NCI-H187 (cell line): Measurements from ENCODE around the gene SCAPER.

Experiments used
- DNase-seq, 2 experiments: peaks; one replicate each; lab custom pipeline; 2025; lab: John Stamatoyannopoulos, UW

Gene SCAPER

DNA sequence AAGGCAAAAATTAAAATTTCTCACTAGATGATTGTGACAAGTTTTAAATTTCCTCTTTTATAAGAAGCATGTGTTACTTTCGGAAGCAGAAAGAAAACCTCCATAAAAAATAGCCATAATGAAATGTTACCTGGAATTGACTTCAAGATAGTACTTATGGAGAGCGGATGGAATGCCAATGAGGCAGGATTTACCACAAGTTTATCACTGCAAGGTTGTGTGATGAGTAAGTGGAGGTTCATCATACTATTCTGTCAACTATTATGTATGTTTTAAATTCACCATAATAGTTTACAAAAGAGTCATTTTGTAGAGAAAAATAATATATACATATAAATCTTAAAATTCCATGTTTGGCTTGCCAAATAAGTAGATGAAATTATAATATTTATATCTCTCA lies 230.3 kb downstream of the SCAPER start:
- no peak for DNase-seq

DNA sequence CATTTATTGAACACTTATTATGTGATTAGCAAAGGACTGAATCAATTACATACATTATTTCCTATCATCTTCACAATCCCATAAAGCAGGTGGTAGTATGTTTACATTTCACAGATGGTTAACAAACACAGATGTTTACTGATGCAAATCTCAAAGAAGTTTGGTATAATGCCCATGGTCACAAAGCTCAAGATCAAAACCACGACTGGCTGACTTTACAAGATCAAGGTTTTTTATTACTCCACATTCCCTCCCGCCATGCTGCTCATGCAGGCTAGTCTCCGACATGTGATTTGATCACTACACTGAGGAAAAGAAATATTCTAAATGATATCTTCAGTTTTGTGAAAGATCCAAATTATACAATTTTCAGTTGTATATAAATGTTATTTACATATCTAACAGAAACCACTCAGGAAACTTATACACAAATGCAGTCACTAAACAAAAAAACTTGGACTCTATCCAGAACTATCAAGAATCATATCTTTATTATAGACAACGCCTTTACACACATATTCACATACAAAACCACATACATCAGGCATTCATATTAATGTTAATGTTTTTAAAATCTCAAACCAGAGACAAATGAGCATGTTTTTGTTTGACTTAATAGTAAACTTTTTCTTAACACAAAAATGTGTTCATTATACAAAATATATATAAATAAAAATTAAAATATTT lies 235.5 kb downstream of the SCAPER start:
- DNase-seq: no peak

DNA sequence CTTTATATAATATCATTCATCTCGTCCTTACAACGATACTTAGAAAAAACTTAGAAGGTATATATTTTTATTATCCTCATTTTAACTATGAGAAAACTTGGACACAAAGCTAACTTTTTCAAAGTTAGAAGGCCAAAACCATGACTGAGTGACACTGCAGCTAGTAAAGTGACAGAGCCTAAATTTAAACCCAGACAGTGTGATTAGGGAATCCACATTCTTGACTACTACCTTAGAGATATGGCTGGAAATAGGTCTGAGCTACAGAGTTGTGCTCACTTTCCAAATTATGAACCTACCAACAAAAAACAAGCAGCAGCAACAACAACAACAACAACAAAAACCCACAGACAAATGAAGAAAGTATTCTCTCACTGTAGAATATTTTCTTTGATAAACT lies 236.2 kb downstream of the SCAPER start:
- DNase-seq: no peak

DNA sequence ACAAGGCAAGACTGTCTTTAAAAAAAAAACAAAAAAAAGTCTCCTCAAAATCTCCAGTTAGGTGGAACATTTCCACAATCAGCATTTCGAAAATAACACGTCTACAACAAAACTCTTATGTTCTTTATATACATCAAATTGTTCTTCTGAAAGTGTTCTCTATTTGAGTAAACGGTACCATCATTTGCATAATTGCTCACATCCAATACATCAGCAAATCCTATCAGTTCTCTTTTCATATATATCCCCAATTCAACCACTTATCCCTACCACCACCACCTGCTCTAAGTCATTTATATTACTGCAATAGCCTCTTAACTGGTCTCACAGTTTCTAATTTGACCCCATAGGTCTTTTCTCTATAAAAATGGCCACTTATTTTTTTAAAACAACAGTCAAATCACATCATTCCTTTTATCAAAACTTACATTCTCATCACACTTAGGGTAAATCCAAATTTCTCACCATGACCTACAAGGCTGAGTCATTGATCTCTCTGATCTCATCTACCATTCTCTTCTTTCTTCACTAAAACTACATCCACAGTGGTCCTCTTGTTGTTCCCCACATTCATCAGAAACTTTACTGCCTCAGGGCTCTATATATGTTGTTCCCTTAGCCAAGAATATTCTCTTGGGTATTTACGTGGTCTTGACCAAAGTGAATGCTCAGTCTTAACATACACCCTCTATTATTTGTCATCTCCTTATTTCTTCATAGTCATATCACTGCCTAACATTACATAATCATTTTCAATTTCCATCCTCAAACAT lies 237.0 kb downstream of the SCAPER start:
- no peak for DNase-seq

DNA sequence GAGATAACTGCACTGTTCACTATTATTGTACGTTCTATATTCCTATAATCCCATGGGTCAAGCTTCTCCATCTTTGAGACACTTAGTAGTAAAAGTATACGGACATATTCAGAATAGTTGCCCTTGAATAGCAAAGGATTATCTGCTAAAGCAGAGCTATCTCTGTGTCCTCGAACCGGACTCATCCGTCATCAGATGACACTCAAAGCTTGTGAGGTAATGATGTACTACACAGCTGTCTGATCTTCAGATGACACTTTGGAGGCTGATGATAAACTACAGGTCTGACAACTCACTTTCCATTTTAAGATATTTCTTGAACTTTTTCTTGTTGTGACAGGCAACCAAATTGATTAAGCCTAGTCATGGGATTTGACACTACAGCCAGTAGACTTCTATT lies 240.2 kb downstream of the SCAPER start:
- no peak for DNase-seq

DNA sequence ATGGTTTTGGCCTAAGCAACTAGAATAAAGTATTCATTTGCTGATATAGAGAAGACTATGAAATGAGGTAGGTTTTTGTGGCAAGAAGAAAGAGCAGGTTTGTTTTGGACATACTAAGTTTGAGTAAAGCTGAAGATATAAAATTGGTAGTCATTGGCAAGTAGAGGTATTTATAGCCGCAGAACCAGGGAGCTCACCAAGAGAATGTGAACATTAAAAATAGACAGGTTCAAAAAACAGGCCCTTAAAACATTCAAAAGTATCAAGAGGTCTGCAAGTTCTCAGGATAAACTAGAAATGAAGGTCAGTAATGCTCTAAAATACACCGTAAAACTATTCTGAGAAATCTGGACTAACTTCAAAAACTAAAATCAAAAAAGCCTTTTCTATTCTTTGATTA lies 240.7 kb downstream of the SCAPER start:
- no peak for DNase-seq

DNA sequence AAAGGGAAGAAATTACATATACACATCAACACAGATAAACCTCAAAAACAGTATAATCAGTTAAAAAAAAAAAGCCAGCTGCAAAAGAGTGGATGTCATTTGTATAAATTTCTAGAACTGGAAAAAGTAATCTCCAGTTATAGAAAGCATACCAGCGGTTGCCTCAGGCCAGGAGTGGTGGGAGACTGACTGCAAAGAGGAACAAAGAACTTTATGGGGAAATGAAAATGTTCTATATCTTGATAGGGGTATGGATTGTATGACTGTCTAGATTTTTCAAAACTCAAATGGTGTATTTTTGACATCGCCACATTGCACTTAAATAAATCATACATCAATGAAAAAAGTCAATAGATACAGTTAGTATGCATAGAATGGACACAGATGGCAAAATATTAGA lies 241.6 kb downstream of the SCAPER start:
- DNase-seq: no peak

DNA sequence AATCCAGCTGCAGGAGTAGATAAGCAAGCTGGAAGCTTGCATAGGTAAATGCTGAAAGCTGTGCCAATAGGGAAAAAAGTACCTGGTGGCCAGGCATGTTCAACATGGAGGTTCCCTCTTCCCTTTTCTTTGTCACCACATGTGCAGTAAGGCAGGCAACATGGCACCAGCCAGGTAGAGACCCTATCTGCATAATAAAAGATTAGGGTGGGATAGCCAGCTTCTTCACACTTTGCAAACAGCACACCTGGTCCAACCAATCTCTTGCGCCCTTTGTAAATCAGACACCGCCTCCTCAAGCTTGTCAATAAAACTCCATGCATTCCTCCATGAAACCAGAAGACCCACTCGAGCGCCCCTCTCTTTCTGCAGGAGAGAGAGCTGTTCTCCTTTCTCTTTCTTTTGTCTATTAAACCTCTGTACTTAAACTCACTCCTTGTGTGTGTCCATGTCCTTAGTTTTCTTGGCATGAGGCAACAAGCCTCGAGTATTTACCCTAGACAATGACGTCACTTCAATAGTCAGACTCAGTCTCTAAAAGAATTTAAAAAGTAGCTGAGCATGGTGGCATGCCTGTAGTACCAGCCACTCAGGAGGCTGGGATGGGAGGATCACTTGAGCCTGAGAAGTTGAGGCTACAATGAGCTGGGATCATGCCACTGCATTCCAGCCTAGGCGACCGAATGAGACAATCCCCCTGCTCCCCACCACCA lies 256.3 kb downstream of the SCAPER start:
- no peak for DNase-seq

DNA sequence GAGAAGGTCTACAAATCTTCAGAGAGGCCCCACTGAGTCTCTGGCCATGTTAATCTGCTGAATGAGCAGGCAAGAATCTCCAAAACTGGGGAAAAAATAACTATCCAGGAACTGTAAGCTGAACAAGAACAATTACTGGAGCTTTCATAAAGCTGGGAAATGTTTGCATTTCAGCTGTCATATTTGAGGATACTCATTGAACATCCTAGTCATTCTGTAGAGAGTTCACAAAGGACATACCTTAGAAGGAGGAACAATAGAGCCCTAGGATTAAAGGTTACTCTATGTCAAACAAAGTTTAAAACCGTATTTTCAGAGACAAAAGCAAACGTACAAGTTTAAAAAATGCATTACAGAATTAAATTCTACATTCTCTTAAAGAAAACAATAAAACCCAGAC lies 257.5 kb downstream of the SCAPER start:
- no peak for DNase-seq

DNA sequence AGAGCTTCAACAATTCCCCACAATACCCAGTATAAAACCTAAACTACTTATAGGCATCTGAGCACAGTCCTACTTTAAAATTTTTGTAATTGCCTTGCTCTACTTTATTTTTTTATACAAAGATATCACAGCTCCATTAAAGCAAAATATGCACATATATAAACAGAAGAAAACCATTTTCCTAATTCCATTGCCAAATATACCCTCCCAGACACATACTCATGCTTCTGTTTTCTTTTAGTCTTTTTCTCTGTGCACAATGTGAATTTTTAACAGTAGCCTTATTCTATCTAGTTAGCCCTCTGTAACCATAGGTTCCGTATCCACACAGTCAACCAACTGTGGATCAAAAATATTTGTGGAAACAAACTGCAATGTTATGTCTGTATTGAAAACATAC lies 260.5 kb downstream of the SCAPER start:
- DNase-seq: no peak

DNA sequence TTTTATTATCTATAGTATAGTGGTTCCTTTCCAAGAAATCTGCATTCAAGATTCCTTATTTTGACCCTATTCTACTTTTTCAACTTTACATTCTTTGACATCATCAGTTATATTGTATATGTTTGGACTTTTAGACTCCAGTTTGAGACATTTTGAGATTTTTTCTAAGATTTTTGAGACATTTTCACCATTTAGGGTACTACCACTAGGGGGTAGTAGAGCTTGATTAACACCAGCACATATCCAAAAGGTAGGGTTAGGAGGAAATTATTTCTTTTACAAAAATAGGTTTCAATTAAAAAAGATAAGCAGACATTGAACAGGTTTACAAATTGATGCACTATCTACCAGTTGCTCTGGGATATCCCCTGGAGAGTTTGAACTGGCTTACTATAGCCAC lies 262.5 kb downstream of the SCAPER start:
- DNase-seq: no peak

DNA sequence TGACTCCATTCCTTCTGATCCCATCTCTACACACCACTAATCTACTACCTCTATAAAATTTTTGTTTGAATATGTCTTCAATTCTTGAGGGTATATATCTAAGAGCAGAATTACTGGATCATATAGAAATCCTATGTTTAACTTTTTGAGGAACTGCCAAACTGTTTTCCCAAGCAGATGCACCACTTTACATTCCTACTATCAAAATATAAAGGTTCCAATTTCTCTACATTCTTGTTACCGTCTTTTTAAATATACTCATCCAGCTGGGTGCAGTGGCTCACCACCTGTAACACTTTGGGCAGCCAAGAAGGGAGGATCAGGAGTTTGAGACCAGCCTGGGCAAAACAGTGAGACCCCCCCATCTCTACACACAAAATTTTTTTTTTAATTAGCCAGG lies 268.0 kb downstream of the SCAPER start:
- DNase-seq: no peak

DNA sequence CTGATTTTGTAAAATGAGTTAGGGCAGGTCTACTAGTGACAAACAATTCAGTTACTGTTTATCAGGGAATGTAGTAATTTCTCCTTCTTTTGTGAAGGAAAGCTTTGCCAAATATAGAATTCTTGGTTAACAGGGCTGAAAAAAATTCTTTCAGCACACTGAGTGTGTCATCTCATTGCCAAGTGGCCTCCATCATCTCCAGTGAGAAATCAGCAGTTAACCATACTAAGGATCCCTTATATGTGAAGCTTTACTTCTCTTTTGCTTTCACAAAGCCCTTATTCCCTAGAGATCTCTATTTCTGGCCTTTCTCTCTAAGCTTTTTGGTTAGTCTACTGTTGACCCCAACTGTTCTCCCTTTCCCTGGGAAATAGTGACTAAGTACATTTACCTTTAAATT lies 269.1 kb downstream of the SCAPER start:
- DNase-seq: no peak

DNA sequence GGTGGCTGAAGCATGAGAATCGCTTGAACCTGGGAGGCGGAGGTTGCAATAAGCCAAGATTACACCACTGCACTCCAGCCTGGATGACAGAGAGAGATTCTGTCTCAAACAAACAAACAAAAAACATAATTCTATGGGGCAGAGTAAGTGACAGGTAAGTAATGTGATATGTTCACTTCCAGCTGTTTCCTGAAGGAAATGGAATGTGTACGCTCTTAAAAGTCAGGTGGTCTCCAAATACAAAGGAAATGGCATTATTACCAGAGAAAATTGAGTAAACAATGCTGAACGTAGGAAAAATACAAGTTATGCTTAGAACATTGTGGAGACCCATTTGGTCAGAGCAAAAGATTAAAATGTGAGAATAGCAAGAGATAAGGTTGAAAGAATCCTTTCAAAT lies 278.5 kb downstream of the SCAPER start:
- DNase-seq: no peak

DNA sequence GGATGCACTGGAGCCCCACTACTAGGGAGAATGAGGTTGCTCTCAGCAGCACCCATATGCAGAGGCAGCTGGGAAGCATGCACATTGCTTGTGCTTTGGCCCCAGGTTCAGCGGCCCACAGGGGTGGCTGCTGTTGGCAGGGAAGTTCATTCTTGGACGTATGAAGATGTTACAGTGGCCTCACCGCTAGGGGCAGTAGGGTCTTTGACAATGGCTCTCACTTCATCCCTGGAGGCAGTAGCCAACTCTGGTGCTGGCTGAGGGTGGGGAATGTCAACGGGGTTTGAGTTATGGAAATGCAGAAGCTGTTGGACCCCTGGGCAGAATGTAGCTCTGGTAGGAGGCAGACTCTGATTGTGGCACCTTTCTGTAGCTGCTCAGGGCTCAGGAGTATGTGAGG lies 279.9 kb downstream of the SCAPER start:
- no peak for DNase-seq

DNA sequence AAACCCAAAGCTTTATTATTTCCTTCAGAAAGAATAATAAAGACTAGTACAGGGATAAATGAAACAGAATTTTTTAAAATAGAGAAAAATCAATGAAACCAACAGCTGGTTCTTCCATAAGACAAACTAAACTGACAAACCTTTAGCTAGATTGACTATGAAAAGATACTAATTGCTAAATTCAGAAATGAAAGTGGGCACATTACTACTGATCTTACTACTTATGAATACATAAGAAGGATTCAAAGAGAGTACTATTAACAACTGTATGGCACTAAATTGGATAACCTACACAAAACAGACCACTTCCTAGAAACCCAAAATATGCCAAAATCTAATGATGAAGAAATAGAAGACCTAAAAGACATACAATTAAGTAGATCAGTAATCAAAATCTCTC lies 290.4 kb downstream of the SCAPER start:
- DNase-seq: no peak

DNA sequence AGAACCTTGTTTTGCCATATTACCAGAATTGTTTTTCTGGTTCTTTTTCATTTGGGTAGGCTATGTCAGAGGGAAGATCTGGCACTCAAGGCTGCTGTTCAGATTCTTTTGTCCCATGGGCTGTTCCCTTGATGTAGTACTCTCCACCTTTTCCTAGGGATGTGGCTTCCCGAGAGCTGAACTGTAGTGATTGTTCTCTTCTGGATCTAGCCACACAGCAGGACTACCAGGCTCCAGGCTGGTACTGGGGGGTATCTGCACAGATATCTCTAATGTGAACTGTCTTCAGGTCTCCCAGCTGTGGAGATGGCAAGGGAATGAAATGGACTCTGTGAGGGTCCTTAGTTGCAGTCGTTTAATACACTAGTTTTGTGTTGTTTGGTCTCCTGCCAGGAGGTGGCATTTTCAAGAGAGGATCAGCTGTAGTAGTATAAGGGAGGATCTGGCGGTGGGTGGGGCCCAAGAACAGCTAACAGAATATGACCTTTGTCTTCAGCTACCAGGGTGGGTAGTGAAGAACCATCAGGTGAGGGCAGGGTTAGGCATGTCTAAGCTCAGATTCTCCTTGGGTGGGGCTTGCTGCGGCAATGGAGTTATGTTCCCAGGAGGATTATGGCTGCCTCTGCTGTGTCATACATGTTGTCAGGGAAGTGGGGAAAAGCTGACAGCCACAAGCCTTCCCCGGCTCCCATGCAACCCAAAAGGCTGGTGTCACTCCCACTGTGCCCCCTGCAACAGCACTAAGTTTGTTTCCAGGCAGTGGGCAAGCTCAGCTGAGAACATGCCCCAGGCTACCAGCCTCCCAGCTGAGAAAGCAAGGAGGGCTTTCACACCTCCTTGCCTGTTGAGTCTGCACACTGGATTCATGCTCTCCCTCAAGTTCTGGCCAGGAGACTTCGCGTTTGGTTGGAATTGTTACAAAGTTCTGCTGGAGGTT lies 316.1 kb downstream of the SCAPER start:
- DNase-seq: no peak

DNA sequence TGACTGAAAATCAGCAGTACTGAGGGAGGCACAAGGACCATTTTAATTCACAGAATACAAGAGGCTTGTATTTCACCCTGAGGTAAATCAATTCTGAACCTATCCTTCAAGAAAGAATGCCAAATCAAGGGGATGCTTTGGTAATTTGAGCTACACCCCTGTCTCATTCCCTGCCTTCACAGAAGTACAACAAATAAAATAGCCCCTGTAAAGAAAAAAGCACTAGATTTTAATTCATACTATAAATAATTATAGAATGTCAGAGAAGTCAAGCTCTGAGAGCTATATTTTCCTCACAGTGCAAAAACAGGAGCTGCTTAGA lies 319.6 kb downstream of the SCAPER start:
- no peak for DNase-seq

DNA sequence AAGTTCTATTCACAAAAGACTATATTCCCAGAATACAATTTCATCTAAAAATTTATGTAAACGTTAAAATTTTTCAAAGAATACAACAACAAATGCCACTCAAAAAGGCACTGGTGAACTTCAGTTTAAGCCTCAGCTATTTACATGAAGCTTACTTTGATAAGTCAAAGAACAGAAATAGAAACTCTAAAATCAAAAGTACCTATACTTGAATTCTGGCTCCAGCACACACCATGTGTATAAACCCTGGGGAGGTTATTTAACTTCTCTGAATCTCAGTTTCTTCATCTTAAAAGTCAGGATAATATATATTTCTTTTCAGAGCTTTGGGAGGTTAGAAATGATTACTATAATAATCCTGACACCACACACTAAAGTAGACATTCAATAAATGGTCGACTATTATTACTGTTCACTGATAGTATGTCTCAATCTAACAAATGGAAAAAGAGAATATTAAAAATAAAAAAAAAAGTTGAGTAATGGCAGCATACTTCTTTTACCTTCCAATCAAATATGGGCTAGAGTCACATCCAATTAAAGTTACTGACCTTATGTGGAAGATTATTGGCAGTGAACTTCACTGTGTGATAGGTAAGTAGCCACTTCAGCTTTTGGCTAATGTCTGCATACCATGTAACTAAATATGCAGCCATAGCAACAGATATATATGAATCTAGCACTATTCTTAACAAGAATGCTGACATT lies 320.1 kb downstream of the SCAPER start:
- no peak for DNase-seq

DNA sequence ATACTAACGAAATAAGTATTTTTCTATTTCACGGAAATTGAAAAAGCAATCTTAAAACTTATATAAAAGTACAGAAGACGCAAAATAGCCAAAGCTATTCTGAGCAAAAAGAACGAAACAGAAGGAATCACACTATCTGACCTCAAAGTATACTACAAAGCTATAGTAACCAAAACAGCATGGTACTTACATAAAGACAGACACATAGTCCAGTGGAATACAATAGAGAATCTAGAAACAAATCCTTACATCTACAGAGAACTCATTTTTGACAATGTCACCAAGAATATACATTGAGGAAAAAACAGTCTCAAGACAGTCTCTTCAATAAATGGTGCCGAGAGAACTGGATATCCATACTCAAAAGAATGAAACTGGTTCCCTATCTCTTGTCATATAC lies 322.6 kb downstream of the SCAPER start:
- DNase-seq: no peak

DNA sequence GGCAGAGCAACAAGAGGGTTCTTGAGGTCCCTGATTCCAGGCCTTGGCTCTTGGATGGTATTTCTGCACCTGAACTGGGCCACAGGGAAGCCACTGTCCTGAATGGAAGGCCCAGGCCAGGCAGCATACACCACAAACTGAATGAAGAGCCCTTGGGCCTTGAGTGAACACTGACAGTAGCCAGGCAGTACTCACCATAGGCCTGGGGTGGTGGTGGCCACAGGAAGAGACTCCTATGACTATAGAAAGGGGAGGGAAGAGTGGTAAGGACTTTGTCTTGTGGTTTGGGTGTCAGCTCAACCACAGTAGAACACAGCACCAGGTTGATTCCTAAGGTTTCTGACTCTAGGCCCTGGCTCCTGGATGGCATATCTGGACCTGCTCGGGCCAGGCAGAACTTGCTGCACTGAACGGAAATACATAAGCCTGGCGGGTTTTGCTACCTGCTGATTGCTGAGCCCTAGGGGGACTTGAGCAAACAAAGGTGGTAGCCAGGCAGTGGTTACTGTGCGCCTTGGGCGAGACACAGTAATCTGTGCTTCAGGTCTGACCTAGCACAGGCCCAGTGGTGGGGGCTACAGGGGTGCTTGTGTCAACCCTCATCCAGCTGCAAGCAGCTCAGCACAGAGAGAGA lies 327.1 kb downstream of the SCAPER start:
- DNase-seq: no peak
